GM12891 (cell line): Measurements from ENCODE around the gene PRKN.

Source experiments
- POLR2A ChIP-seq: IDR thresholded peaks from 2 replicates; pipeline ENCODE4 v1.6.1; 2011; ENCODE audit warnings: low read depth, low read length, control low read depth
- POLR2AphosphoS5 ChIP-seq: IDR thresholded peaks from 2 replicates; pipeline ENCODE4 v1.6.1; 2011; ENCODE audit warnings: low read depth, low read length, control low read depth

GRCh38 chr6:161300823-161301222 lies 1426.7 kb downstream of the PRKN start:
- TF ChIP-seq POLR2AphosphoS5 (no peak), POLR2A (no peak)
